Smooth muscle cell (in vitro differentiated cells): Measurements from ENCODE around the gene B4GALNT4. TPM values are rescaled to one million over a fixed set of nuclear protein-coding genes. Genes with fewer than 3 reads are reported as not detected.

Experiments
- DNase-seq: peaks from one replicate; lab custom pipeline; 2025; ENCODE audit not compliant: unreplicated experiment; lab: John Stamatoyannopoulos, UW
- H2AFZ ChIP-seq: fragments of 200-600 bp; sonication (generic); 2 replicates; pipeline ENCODE4 v1.6.0; 2016; ENCODE audit warnings: antibody characterized with exemption, low read depth, mild to moderate bottlenecking
- H3F3A ChIP-seq: fragments of 200-600 bp; sonication (generic); 2 replicates; pipeline ENCODE4 v1.6.0; 2017; ENCODE audit warnings: antibody characterized with exemption, low read depth
- H3K27ac ChIP-seq: fragments of 200-600 bp; sonication (generic); 2 replicates; pipeline ENCODE4 v1.5.1; 2016; ENCODE audit warnings: low read depth, mild to moderate bottlenecking
- H3K27me3 ChIP-seq: fragments of 200-600 bp; sonication (generic); 2 replicates; pipeline ENCODE4 v1.6.1; 2016; ENCODE audit warnings: low read depth, mild to moderate bottlenecking
- H3K36me3 ChIP-seq: fragments of 200-600 bp; sonication (generic); 2 replicates; pipeline ENCODE4 v1.5.1; 2016; ENCODE audit warnings: low read depth
- H3K4me1 ChIP-seq: fragments of 200-600 bp; sonication (generic); 2 replicates; pipeline ENCODE4 v1.5.1; 2016; ENCODE audit warnings: low read depth
- H3K4me2 ChIP-seq: fragments of 200-600 bp; sonication (generic); 2 replicates; pipeline ENCODE4 v1.6.0; 2016; ENCODE audit warnings: mild to moderate bottlenecking
- H3K4me3 ChIP-seq: fragments of 200-600 bp; sonication (generic); 2 replicates; pipeline ENCODE4 v1.5.1; 2016; ENCODE audit warnings: mild to moderate bottlenecking
- H3K79me2 ChIP-seq: fragments of 200-600 bp; sonication (generic); 2 replicates; pipeline ENCODE4 v1.6.0; 2016; ENCODE audit warnings: low read depth, mild to moderate bottlenecking
- H3K9ac ChIP-seq: fragments of 200-600 bp; sonication (generic); 2 replicates; pipeline ENCODE4 v1.6.0; 2016; ENCODE audit warnings: low read depth
- H3K9me3 ChIP-seq: fragments of 200-600 bp; sonication (generic); replicated peaks from 2 replicates; pipeline ENCODE4 v1.5.1; 2016; ENCODE audit warnings: low read depth
- H4K20me1 ChIP-seq: fragments of 200-600 bp; sonication (generic); 2 replicates; pipeline ENCODE4 v1.6.0; 2016; ENCODE audit warnings: low read depth
- WGBS: methylation state at CpG from one replicate; pipeline ENCODE4 v1.1.7; 2016; ENCODE audit warnings: low lambda C conversion rate; 5-methylcytosine and 5-hydroxymethylcytosine counted together
- polyA plus RNA-seq: library from polyadenylated mRNA; unstranded; fragments of >200 nt; fragmentation: Nextera tagmentation; extraction: Ambion mirVana; gene quantifications from 2 replicates; pipeline ENCODE4 v1.2.1, GENCODE V29; 2016
- total RNA-seq: library from RNA; depleted of rRNA; stranded (reverse); fragments of >200 nt; gene quantifications from 2 replicates; pipeline ENCODE4 v1.2.3, GENCODE V29; 2014
- TF ChIP-seq, protein P1 (sequence below): fragments of 200-600 bp; sonication (generic); IDR thresholded peaks from 2 replicates; pipeline ENCODE4 v1.5.1; 2017; ENCODE audit warnings: borderline replicate concordance, mild to moderate bottlenecking, antibody characterized with exemption; ENCODE audit not compliant: insufficient read depth, poor library complexity, severe bottlenecking

Gene B4GALNT4
- total and polyA plus RNA-seq, 2 experiments from 2014 or later = 21.9 to 45.8 TPM

DNA sequence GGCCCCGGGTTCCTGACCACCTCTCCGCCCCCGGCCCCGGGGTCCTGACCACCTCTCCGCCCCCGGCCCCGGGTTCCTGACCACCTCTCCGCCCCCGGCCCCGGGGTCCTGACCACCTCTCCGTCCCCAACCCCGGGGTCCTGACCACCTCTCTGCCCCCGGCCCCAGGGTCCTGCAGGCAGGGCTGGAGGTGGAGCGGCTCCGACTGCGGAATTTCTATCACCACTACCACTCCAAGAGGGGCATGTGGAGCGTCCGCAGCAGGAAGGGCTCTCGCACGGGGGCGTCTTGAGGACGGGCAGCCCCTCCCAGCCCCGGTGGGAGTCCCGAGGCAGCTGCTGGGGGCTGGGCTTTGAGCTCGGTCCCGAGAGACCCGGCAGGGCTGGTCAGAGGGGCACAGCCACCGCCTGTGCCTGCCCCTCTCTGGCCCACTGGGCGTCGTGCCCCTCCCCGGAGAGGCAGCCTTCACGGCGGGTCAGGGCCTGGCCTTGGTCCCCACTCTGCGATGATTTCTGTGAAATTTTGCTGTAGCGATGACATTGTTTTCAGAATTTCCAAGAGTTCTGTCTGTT is 12.3 kb downstream of the B4GALNT4 start:
- DNase-seq = no peak
- no peaks in the 10 kb centered on the region for H3K9me3 ChIP-seq
- H3K9ac ChIP-seq = no peak overlapping the region
- whole genome bisulfite sequencing = 97% methylated on average over 26 of the region's 35 CpGs
- no peak overlapping the region for H3K4me3 ChIP-seq
- H4K20me1 ChIP-seq = no peaks in the 10 kb centered on the region
- H3K4me2 ChIP-seq = no peak overlapping the region
- H3K79me2 ChIP-seq = no peaks in the 10 kb centered on the region
- H3F3A ChIP-seq = no peaks in the 10 kb centered on the region
- no peaks in the 10 kb centered on the region for H3K4me1 ChIP-seq
- H3K27me3 ChIP-seq = no peaks in the 10 kb centered on the region
- no peak overlapping the region for H3K27ac ChIP-seq
- H3K36me3 ChIP-seq = no peaks in the 10 kb centered on the region
- TF ChIP-seq, protein P1, sequence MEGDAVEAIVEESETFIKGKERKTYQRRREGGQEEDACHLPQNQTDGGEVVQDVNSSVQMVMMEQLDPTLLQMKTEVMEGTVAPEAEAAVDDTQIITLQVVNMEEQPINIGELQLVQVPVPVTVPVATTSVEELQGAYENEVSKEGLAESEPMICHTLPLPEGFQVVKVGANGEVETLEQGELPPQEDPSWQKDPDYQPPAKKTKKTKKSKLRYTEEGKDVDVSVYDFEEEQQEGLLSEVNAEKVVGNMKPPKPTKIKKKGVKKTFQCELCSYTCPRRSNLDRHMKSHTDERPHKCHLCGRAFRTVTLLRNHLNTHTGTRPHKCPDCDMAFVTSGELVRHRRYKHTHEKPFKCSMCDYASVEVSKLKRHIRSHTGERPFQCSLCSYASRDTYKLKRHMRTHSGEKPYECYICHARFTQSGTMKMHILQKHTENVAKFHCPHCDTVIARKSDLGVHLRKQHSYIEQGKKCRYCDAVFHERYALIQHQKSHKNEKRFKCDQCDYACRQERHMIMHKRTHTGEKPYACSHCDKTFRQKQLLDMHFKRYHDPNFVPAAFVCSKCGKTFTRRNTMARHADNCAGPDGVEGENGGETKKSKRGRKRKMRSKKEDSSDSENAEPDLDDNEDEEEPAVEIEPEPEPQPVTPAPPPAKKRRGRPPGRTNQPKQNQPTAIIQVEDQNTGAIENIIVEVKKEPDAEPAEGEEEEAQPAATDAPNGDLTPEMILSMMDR = no peak
- H2AFZ ChIP-seq = no peak overlapping the region

GRCh38 chr11:382081-382629 is 12.9 kb downstream of the B4GALNT4 start:
- H3K9me3 ChIP-seq = no peaks in the 10 kb centered on the region
- no peaks in the 10 kb centered on the region for H3K36me3 ChIP-seq
- H3K4me1 ChIP-seq = no peaks in the 10 kb centered on the region
- no peak overlapping the region for H3K4me3 ChIP-seq
- DNase-seq = no peak
- no peak overlapping the region for H3K4me2 ChIP-seq
- H2AFZ ChIP-seq = no peak overlapping the region
- no peaks in the 10 kb centered on the region for H3K79me2 ChIP-seq
- H3K27me3 ChIP-seq = no peaks in the 10 kb centered on the region
- 95% methylated on average over 11 of the region's 11 CpGs for WGBS
- H3K27ac ChIP-seq = no peak overlapping the region
- TF ChIP-seq, protein P1 = no peak
- H3K9ac ChIP-seq = no peak overlapping the region
- no peaks in the 10 kb centered on the region for H3F3A ChIP-seq
- no peaks in the 10 kb centered on the region for H4K20me1 ChIP-seq

- Histone ChIP-seq H3K4me1 (no peaks in the 10 kb centered on the region), H4K20me1 (no peaks in the 10 kb centered on the region), H3K27ac (no peak overlapping the region), H3K36me3 (no peaks in the 10 kb centered on the region), H3K4me2 (no peak overlapping the region), H3K79me2 (no peaks in the 10 kb centered on the region), H3K9ac (no peak overlapping the region), H3F3A (no peaks in the 10 kb centered on the region), H3K9me3 (no peaks in the 10 kb centered on the region), H2AFZ (no peak overlapping the region), H3K27me3 (no peaks in the 10 kb centered on the region), H3K4me3 (no peak overlapping the region)
- DNase-seq = no peak
- WGBS = 95% methylated on average over 14 of the region's 14 CpGs
- TF ChIP-seq, protein P1 = no peak
Observed at GRCh38 chr11:383431-383830, 14.1 kb downstream of the B4GALNT4 start.

GRCh38 chr11:384511-384910 is 15.2 kb downstream of the B4GALNT4 start:
- Histone ChIP-seq H3F3A (no peaks in the 10 kb centered on the region), H2AFZ (no peak overlapping the region), H3K36me3 (no peaks in the 10 kb centered on the region), H3K9ac (no peak overlapping the region), H3K27ac (no peak overlapping the region), H3K4me1 (no peaks in the 10 kb centered on the region), H4K20me1 (no peaks in the 10 kb centered on the region), H3K4me2 (no peak overlapping the region), H3K4me3 (no peak overlapping the region), H3K27me3 (no peaks in the 10 kb centered on the region), H3K79me2 (no peaks in the 10 kb centered on the region), H3K9me3 (no peaks in the 10 kb centered on the region)
- TF ChIP-seq, protein P1 = no peak
- 87% methylated on average over 14 of the region's 16 CpGs for WGBS
- DNase-seq = no peak
